NT2/D1 (cell line): Measurements from ENCODE around the gene TBC1D16.

Experiments used
- DNase-seq: peaks from one replicate; pipeline ENCODE4 v3.0.0-alpha.2; 2011; ENCODE audit warnings: low read depth, low spot score
- H3K27me3 ChIP-seq: 2 replicates; pipeline ENCODE4 v1.6.0; 2011; ENCODE audit warnings: mild to moderate bottlenecking; ENCODE audit not compliant: insufficient read length, insufficient read depth
- H3K36me3 ChIP-seq: 2 replicates; pipeline ENCODE4 v1.6.1; 2011; ENCODE audit warnings: mild to moderate bottlenecking, low read length, mixed read lengths; ENCODE audit not compliant: insufficient read depth, insufficient read length
- H3K4me1 ChIP-seq: 2 replicates; pipeline ENCODE4 v1.5.1; 2011; ENCODE audit not compliant: insufficient read depth, insufficient read length
- H3K4me3 ChIP-seq: 2 replicates; pipeline ENCODE4 v1.5.1; 2011; ENCODE audit warnings: low read depth; ENCODE audit not compliant: insufficient read length
- H3K9ac ChIP-seq: 2 replicates; pipeline ENCODE4 v1.6.0; 2011; ENCODE audit warnings: low read depth; ENCODE audit not compliant: insufficient read length
- H3K9me3 ChIP-seq: 2 replicates; pipeline ENCODE4 v1.5.1; 2011; ENCODE audit warnings: mild to moderate bottlenecking, low read length; ENCODE audit not compliant: insufficient read depth
- SUZ12 ChIP-seq: IDR thresholded peaks from 2 replicates; pipeline ENCODE4 v1.6.1; 2011; ENCODE audit not compliant: insufficient read length, insufficient read depth; ENCODE audit errors: extremely low read depth
- YY1 ChIP-seq: IDR thresholded peaks from 2 replicates; pipeline ENCODE4 v1.6.1; 2011; ENCODE audit not compliant: insufficient read length, insufficient read depth
- ZNF274 ChIP-seq: IDR thresholded peaks from 2 replicates; pipeline ENCODE4 v1.6.1; 2011; ENCODE audit warnings: mild to moderate bottlenecking, low read depth, low read length

Gene TBC1D16

DNA sequence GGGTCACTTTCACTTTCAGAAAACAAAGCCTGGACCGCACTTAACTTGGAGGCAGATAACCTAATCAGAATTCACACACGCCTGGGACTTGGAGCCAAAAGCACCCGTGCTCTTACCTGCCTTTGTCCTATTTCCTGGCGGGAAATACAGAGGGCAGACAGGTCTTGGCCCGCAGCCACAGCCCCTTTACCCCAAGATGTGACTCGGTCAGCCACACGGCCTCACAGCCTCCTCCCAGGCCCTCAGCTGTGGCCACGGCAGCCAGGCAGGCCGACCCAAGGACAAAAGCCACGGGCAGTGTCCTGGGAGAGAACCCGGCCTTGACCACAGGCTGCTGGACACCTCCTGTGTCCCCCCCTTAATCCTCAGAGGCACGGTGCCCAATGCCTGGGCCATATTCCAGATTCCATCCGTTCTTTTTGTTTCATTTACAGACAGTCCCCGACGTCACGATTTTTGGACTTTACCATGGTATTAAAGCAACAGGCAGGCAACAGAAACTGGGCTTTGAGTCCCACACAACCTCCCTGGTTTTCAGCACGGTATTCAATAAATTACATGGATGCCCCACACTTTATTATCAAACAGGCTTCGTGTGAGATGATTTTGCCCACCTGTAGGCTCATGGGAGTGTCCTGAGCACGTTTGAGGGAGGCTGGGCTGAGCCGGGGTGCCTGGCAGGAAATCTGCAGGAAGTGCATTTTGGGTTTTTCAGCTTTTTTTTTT, 35.6 kb upstream of the TBC1D16 start:
- TF ChIP-seq YY1 = no peak
- TF ChIP-seq ZNF274 = no peak
- TF ChIP-seq SUZ12 = no peak
- DNase-seq = no peak
- Histone ChIP-seq H3K27me3 (no peaks in the 10 kb centered on the region), H3K9ac (no peak overlapping the region), H3K4me3 (no peak overlapping the region), H3K36me3 (no peaks in the 10 kb centered on the region), H3K4me1 (peaks cover 5% of the 10 kb centered on the region), H3K9me3 (no peaks in the 10 kb centered on the region)

DNA sequence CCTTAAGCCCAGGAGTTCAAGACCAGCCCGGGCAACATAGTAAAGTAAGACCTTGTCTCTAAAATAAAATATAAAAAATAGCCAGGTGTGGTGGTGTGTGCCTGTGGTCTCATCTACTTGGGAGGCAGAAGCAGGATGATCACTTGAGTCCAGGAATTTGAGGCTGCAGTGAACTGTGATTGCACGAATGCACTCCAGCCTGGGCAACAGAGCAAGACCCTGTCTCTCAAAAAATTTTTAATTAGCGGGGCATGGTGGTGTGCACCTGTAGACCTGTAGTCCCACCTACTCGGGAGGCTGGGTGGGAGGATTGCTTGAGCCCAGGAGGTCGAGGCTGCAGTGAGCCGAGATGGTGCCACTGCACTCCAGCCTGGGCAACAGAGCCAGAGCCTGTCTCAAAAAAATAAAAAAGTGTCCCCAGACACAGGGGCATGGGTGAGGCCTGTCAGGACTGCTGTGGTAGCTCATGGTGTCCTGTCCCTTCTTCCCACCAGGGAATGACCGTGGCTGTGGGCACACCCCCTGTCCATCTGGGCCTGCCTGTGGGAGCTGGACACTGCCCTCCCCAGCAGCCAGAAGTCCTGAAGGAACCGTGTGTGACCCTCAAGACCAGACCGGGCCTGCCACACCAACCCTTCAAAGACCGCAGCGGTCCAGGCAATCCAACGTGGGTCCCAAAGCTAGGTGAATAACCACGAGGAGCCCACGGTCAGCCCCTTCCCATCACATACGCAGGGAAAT, 34.9 kb upstream of the TBC1D16 start:
- no peaks in the 10 kb centered on the region for H3K27me3 ChIP-seq
- H3K9ac ChIP-seq = no peak overlapping the region
- DNase-seq = no peak
- peaks cover 11% of the 10 kb centered on the region for H3K4me1 ChIP-seq
- no peaks in the 10 kb centered on the region for H3K36me3 ChIP-seq
- TF ChIP-seq YY1 = no peak
- TF ChIP-seq SUZ12 = no peak
- no peak for TF ChIP-seq ZNF274
- H3K9me3 ChIP-seq = no peaks in the 10 kb centered on the region
- no peak overlapping the region for H3K4me3 ChIP-seq

DNA sequence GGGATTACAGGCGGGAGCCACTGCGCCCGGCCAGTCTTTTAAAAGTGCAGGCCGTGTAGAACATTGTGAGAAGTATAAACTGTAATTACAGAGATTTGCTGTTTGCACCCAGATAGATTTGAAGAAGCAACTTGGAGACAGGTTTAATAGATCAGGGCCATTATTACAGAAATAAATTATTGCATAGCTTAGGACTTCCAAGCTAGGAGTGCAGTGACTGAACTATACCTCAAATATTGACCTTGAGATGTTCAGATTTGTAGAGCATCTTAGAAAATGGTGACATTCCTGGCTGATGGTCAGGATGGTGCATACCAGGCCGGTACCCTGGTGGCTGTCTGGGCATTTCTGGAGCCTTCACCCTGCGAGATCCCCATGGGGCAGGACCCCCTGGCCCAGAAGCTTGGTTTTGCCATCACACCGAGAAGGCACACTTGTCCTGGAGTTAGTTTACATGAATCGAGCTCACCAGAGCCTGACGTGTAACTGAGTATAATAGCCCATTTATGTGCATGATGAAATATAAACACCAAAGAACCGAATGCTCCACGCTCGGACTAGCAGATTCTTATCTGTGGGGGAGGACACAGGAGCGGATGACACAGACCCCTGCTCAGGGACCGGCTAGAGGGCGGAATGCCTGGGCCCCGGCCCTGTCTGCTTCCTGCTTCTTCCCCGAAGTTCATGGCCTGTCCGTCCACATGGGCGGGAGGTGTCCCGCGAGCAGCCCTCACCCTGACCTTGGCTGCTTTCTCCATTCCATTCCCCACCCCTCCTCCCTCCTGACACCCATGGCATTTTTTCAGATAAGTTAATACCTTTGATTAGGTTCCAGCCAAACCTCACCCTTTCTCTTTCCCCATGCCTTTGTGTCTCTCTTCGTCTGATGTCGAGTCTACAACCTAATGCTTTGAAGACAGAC, 32.9 kb upstream of the TBC1D16 start:
- DNase-seq = no peak
- no peak overlapping the region for H3K9ac ChIP-seq

DNA sequence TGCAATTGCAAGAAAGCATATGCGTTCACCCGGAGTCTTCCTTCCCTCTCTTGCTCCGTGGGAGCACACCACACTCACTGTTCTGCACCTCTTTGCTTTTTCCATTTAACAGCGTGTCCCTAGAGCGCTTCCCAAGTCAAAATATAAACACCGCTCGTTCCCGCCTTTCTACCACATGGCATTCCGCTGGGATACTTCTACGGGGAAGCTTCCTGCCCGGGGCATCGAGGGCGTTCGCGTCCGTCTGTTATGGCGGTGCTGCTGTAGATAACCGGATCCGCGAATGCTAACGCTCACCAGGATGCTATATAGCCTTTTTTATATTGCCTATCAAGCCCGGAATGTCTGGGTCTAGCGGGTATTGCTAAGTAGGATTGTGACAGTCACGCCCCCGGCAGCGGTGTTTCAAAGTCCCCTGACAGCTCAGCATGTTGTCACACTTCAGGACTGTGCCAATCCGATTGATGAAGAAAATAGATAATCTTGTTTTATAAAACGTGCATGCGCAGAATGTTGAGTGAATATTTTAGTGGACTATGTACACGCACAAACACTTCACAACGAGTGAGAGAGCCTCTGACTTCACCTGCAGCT, 31.8 kb upstream of the TBC1D16 start:
- TF ChIP-seq SUZ12 = no peak
- Histone ChIP-seq H3K27me3 (no peaks in the 10 kb centered on the region), H3K36me3 (no peaks in the 10 kb centered on the region), H3K9ac (no peak overlapping the region), H3K4me1 (peaks cover 20% of the 10 kb centered on the region), H3K4me3 (no peak overlapping the region), H3K9me3 (no peaks in the 10 kb centered on the region)
- DNase-seq = no peak

More for the DNA sequence above, 32.9 kb upstream of the TBC1D16 start:
- peaks cover 20% of the 10 kb centered on the region for H3K4me1 ChIP-seq
- TF ChIP-seq YY1 (no peak), ZNF274 (no peak), SUZ12 (no peak)
- no peaks in the 10 kb centered on the region for H3K9me3 ChIP-seq
- H3K27me3 ChIP-seq = no peaks in the 10 kb centered on the region
- no peak overlapping the region for H3K4me3 ChIP-seq
- no peaks in the 10 kb centered on the region for H3K36me3 ChIP-seq

DNA sequence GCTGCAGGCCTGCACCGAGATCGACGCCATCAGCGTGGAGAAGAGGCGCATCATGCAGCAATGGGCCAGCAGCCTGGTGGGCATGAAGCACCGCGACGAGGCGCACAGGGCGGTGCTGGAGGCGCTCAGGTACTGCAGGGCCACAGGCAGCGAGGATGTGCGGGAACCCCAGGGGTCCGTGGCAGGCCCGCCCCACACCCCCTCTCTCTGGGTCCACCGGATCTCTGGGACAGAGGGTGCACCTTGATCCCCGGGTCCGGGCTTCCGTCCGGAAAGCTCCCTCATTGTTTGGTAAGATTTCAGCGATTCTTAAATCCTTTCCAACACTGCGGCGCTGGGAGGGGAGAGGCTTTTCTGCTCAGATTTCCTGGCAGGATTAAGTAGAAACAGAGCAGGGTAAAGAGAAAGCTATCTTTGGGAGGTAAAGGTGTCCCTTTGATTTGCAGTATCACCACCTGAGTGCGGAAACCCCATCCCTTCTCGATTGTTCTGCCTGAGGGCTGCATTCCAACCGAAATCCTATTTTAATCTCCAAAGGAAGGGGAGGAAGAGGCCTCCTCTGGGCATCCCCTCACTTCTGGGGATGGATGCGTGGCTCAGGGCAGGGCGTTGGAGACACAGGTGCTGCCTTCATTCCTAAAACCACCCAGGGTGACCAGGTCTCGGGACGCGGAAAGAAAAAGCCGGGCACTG, 30.0 kb upstream of the TBC1D16 start:
- Histone ChIP-seq H3K4me3 (no peak overlapping the region), H3K4me1 (peaks cover 20% of the 10 kb centered on the region), H3K27me3 (no peaks in the 10 kb centered on the region), H3K9me3 (no peaks in the 10 kb centered on the region), H3K9ac (peak overlapping the region; percentile 6), H3K36me3 (no peaks in the 10 kb centered on the region)
- TF ChIP-seq ZNF274 = no peak
- DNase-seq = peak; percentile 18

DNA sequence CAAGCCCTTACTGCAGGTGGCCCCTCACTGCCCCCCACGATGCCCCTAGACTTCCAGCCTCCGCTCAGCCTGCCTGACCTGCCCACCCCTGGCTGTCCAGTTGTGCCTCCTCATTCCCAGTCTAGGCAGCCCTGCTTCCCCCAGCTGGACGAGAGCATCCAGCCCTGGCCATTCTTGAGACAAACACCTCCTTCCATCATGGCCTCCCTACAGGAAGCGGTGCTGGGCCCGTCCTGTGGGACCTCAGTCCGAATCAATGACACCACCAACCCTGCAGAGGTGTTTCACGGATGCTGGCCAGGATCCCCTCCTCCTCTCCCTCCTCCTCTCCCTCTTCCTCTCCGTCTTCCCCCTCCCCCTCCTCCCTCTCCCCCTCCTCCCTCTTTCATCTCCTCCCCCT, 29.0 kb upstream of the TBC1D16 start:
- no peaks in the 10 kb centered on the region for H3K27me3 ChIP-seq
- TF ChIP-seq SUZ12 (no peak), YY1 (no peak), ZNF274 (no peak)
- H3K9me3 ChIP-seq = no peaks in the 10 kb centered on the region
- no peaks in the 10 kb centered on the region for H3K36me3 ChIP-seq
- no peak overlapping the region for H3K4me3 ChIP-seq
- DNase-seq = no peak
- no peak overlapping the region for H3K9ac ChIP-seq
- peaks cover 20% of the 10 kb centered on the region for H3K4me1 ChIP-seq
